T1000 (cell line): ENCODE data around the gene YBX2.
"Not testable (repeated sequence)": the region's sequence is repeated elsewhere in the genome, so short reads cannot be mapped to it uniquely, and the experiment has no call there.

ENCODE experiments used
- DNase-seq: peaks from one replicate; lab custom pipeline; 2025; ENCODE audit warnings: mixed read lengths; lab: John Stamatoyannopoulos, UW

YBX2 gene

DNA sequence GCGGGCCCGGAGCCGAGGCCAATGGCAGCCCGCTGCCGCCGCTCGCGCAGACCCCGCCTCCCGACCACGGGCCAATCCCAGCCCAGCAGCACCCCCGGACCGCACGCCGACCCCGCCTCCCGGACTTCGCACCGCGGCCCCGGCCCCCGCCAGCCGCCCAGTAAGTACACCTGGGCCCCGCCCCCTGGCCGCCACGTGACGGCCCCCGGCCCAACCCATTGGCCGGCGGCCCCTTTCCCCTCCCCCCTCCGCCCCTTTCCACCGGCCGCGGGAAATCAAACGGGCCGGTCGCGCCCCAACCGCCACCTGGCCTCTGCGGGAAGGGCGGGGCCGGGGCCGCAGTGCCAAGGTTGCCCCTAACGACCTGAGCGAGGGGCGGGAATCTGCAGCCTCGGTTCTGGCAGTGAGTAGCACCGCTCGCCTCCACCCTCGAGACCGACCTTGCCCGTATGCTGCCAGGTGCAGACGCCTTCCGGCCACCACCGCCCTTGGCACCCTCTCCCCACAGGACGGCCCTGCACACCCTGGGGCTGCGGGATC is at the start of gene YBX2:
YBX2 (minus strand) TSS at position 26 of the 540 bp plus-strand sequence. CDS start 139 bp downstream, outside the sequence.
- DNase-seq: peak; percentile 34

DNA sequence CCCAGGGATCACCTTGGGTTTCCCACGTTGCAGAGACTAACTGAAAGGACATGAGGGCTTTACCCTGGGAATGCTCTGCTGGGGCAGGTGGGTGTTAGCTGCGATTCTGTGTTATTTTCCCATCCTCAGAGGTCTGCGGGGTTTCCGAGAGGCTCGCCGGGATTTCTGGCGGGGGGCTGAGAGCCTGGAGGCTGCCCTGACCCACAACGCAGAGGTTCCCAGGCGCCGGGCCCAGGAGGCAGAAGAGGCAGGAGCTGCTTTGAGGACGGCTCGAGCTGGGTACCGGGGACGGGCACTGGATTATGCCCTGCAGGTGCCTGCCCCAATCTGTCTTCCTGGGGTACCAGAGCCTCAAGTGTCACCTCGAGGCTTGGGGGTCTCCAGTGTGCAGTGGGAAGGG is 48.8 kb upstream of the YBX2 start:
- no peak for DNase-seq

DNA sequence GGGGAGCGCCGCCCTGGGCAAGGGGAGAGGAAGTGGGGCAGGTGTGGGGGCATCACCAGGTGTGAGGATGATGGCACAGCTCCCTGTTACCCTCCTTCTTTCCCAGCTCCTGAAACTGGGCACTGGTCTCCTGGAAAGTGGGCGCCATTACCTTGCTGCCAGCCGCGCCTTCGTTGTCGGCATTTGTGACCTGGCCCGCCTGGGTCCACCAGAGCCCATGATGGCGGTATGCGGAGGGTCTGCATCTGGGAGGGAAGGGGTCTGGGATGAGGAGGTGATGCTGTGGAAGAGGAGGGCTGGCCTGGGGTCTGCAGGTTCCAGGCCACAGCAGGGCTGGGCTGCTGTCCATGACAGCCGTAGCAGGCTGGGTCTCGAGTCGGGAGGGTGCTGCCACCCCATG is 47.4 kb upstream of the YBX2 start:
- no peak for DNase-seq

GRCh38 chr17:7340179-7340578 is 45.7 kb upstream of the YBX2 start:
- no peak for DNase-seq

GRCh38 chr17:7337600-7337999 is 43.2 kb upstream of the YBX2 start:
- DNase-seq: not testable (repeated sequence)

- no peak for DNase-seq
Observed at GRCh38 chr17:7336240-7337175, 42.1 kb upstream of the YBX2 start, which contains the start of gene ACAP1. ACAP1 (plus strand) TSS chr17:7336529; CDS start chr17:7336735, 206 bp downstream.

DNA sequence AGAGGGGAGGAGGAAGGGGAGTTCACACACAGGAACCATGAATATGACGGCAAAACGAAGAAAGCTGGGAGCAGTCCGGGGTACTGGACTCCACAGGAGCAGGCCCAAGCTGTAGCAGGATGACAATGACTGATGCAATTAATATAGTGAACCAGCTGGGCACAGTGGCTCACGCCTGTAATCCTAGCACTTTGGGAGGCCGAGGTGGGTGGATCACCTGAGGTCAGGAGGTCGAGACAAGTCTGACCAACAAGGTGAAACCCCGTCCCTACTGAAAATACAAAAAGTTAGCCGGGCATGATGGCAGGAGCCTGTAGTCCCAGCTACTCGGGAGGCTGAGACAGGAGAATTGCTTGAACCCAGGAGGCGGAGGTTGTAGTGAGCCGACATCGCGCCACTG is 41.3 kb upstream of the YBX2 start:
- not testable (repeated sequence) for DNase-seq

DNA sequence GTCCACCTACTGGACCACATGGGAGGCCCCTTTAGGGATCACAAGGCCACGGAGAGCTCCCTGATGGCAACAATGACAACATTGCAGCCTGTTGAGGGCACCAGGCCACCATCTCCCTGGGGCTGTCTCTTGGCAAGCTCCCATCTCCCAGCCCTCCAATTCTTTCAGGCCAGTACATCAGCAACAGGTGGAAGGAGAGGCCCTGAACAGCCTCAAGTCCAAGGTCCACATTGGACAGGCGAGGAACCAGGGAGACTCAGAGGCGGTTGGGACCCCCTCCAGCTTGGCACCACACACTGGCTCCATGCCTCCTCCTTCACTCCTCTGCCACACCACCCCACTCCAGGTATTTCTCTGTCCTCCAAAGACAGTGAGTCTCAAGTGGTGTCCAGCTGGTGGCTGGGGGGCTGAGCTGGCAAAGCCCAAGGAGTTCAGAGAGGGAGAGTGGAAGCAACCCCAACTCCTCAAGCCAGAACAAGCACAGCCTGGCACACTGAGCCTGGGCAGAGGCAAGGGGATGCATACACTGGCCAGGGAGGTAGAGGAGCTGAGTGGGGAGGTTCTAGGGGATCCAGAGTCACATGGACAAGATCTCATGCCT is 40.6 kb upstream of the YBX2 start:
- DNase-seq: no peak

- DNase-seq: not testable (repeated sequence)
Observed at GRCh38 chr17:7332600-7333069, 38.2 kb upstream of the YBX2 start.

DNA sequence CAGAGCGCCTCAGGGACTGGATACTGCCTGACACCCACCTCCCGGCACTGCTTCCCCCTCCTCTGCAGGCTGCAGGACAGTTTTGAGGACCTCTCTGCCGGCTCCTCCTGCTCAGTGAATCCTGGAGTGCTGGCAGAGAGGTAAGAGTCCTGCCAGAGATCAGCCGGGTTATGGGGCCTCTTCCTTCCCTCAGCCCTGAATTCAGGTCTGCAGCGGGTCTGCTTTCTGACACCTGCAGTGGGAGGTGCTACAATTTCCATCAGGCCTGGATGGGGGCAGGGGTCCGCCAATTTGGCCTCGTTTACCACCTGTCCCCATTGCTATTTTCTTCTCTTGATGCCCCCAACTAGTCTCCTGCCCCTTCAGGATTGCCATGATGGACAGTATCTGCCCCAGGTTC is 37.7 kb upstream of the YBX2 start:
- no peak for DNase-seq

DNA sequence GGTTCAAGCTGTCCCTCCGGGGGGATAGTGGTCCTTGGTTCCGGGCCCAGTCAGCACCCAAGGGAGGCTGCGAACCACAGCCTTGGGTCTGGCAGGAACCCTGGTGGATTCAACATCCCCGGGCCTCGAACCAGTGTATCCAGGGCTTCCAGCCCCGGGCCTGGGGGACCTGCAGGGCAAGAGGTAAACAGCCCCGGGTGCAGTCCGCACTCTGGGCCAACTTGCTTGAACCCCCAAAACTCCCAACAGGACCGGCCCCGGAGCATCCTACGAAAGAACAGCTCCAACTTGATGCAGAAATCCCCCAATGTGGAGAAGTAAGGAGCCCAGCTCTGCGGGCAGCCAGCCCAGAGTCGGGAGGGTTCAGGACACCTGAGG is 36.2 kb upstream of the YBX2 start:
- DNase-seq: no peak

DNA sequence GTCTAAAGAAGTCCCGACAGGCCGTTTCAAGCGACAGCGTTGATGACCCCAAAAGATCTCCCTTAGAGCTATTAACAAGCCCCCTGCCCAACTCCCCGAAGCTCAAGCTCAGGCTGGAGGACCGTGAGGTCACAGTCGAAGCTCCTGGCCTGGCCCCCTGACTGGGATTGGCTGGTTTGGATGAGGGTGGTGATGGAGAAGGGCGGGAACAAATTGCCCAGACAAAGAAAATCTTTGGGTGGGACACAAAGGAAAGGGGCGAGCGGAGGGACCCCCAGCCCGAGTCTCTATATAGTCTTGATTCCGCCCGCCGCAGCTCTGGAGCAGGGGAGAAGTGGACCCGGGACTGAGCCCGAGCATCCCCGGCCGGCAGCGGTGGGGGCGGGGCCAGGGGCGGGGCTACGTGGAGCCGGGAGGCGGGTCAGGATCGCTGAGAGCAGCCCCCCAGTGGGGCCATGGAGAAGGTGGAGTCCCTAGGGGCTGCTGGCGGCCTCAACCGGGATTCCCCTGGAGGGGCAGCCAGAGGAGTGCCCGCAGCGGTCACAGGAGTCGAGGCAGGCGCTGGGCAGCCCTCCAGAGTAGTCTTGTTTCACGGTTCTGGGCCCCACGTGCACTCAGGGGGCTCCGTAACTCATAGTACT is 35.7 kb upstream of the YBX2 start:
- DNase-seq: peak; percentile 81

DNA sequence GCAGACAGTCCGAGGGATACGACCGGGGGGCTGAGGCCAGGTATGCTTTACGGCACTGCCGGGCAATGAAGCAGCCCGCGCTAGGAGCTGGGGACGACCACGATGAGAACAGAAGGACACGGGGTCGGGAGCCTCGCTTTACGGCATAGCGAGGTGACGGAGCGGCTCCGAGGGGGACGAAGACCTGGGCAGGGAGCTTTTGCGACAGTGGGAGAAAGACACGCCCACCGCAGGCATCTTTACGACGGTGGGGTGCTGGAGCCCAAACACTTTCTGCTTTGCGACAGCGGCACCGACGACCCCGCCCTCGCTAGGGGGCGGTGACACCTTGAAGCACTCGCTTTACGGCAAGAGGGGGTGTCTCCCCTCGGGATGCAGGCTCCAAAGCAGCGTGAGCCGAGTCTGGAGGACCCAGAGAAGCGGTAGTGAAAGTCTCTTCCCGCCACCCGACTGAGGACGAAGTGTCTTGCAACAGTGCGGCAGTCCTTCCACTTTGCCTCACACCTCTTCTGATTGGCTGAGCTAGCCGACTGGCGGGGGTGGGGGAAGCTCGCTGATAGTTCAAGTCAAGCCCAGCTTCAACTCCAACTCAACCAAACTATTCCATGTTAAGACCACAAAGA is 35.0 kb upstream of the YBX2 start:
- DNase-seq: peak; percentile 98

GRCh38 chr17:7328840-7329373 is 34.5 kb upstream of the YBX2 start, which contains the start of gene NEURL4:
NEURL4 (minus strand) TSS chr17:7329335; CDS start chr17:7329312, 23 bp downstream.
- DNase-seq: no peak

- no peak for DNase-seq
Observed at GRCh38 chr17:7328009-7328408, 33.6 kb upstream of the YBX2 start.

GRCh38 chr17:7327501-7327900 is 33.1 kb upstream of the YBX2 start:
- no peak for DNase-seq

DNA sequence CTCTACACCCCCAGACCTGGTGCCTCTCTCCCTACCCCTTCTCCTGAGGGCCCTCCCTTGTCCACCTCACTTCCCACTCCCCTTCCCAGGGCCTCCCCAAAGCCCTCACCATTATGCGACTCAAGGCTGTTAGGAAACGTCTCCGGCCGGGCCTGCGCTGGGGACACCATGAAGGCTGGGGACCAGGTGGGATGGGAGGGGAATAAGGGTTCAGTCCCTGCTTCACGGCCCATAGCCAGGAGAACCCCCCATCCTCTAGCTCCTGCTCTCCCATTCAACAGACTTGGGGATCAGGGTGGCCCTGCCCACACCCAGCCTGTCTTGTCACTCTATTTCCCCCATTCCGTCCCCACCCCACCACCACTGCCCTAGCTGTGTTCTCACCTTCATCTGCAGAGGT is 32.6 kb upstream of the YBX2 start:
- no peak for DNase-seq

DNA sequence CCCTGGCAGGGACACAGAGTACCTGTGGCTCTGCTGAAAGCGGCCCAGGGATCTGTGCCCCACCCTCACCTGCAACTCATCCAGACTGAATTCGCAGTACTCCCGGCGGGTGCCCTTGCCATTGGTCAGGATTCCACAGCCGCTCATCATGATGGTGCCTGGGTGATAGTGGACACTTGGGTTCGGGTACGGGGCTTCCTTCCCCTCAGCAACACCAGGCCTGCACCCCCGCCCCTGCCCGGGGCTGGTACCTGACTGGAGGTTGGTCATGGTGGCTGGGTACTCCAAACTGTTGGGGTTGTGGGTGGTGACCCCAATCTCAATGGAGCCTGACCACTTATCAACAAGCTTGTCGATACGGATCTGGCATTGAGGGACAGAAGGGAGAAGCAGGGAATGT is 31.7 kb upstream of the YBX2 start:
- no peak for DNase-seq

- no peak for DNase-seq
Observed at GRCh38 chr17:7325031-7325528, 30.6 kb upstream of the YBX2 start.

- no peak for DNase-seq
Observed at GRCh38 chr17:7324438-7324779, 30.0 kb upstream of the YBX2 start.

DNA sequence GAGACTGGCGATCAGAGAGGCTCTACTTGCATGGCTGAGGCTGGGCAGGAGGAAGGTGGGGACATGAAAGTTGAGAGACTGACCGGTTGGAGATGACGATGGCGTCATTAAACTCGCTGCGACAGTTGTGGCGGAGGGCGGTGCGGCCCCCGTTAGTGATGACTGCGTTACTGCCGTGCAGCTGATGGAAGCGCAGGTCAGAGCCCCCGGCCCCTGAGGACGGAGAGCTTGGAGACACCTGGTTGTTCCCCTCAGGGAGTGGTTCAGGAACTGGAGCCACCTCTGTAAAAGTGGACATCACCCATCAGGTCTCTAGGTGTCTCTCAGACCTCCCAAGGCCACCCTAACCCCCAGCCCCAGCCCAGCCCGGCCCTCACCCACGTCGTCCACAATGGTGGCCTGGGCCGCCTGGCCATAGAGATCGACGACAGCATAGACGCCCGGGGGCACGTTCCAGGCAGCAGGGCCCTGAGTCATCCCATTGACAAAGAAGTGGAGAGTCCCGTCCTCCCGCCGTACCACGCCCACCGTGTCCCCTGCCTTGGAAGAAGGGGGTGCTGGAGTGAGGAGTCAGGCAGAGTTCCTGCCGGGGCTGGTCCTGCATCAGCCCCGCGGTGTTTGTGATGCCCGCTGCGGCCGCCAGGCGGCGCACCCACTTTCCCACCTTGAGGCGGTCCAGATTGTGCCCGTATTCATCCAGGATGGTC is 29.4 kb upstream of the YBX2 start:
- DNase-seq: peak; percentile 75
